Neural crest cell (in vitro differentiated cells): Measurements from ENCODE around the gene GGTLC1. TPM values are rescaled to one million over a fixed set of nuclear protein-coding genes. Genes with fewer than 3 reads are reported as not detected.
"Not testable (repeated sequence)": the region's sequence is repeated elsewhere in the genome, so short reads cannot be mapped to it uniquely, and the experiment has no call there.

Source experiments
- DNase-seq: peaks from one replicate; pipeline ENCODE4 v3.0.0; 2021; ENCODE audit warnings: low read depth, mixed read lengths, low spot score
- H3K27ac Mint-ChIP-seq: one replicate; pipeline ENCODE4 v1.8.0; 2021; ENCODE audit warnings: mild to moderate bottlenecking, mixed read lengths; ENCODE audit not compliant: unreplicated experiment
- H3K27me3 Mint-ChIP-seq: 2 replicates; pipeline ENCODE4 v1.8.0; 2021; ENCODE audit warnings: low read depth, mild to moderate bottlenecking, mixed read lengths
- H3K36me3 Mint-ChIP-seq: 2 replicates; pipeline ENCODE4 v1.8.0; 2021; ENCODE audit warnings: low read depth, mild to moderate bottlenecking, mixed read lengths
- H3K4me1 Mint-ChIP-seq: 2 replicates; pipeline ENCODE4 v1.8.0; 2021; ENCODE audit warnings: mixed read lengths
- H3K4me3 Mint-ChIP-seq: one replicate; pipeline ENCODE4 v1.8.0; 2021; ENCODE audit warnings: mild to moderate bottlenecking, mixed read lengths
- H3K9me3 Mint-ChIP-seq: 2 replicates; pipeline ENCODE4 v1.8.0; 2021; ENCODE audit warnings: mixed read lengths
- CTCF ChIP-seq: fragments of 200-600 bp; sonication (generic); conservative IDR thresholded peaks from 2 replicates; pipeline ENCODE4 v1.5.0; 2021; ENCODE audit warnings: antibody characterized with exemption, mild to moderate bottlenecking
- total RNA-seq: library from RNA; stranded (reverse); gene quantifications from 2 replicates; pipeline ENCODE4 v1.2.1, GENCODE V29; 2021

Gene GGTLC1
- total RNA-seq, 1 donor from 2014 or later = not detected

GRCh38 chr20:23984476-23985023 is 4.0 kb downstream of the GGTLC1 start:
- H3K4me1 Mint-ChIP-seq, DNase-seq, H3K27me3 Mint-ChIP-seq, H3K36me3 Mint-ChIP-seq, H3K4me3 Mint-ChIP-seq, H3K27ac Mint-ChIP-seq, H3K9me3 Mint-ChIP-seq: not testable (repeated sequence)
- peak; percentile 38 for TF ChIP-seq CTCF

- not testable (repeated sequence) for DNase-seq, H3K27me3 Mint-ChIP-seq, H3K36me3 Mint-ChIP-seq, H3K4me1 Mint-ChIP-seq, H3K4me3 Mint-ChIP-seq, H3K9me3 Mint-ChIP-seq, H3K27ac Mint-ChIP-seq
These were observed 6.2 kb downstream of the GGTLC1 start for GRCh38 chr20:23982112-23983018.

DNA sequence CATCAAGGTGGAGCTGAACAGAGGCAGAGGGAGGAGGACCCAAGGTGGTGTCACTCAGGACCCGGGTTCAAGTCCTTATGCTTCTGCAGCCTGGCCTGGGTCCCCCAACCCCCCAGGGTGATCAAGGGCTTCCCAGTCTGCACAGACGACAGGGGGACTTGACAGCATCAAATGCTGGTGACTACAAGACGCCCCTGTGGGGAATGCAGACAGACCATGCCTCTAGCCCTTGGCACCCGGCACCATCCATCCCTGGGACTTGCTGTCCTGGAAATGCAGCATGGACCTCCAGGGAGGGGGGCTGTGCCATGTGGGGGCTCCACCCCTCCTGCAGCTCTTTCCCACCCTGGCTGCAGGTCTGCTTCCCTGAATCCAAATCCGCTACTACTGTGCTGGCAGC is 7.1 kb downstream of the GGTLC1 start:
- not testable (repeated sequence) for H3K27me3 Mint-ChIP-seq, DNase-seq, H3K4me3 Mint-ChIP-seq, H3K36me3 Mint-ChIP-seq, H3K9me3 Mint-ChIP-seq, H3K4me1 Mint-ChIP-seq, H3K27ac Mint-ChIP-seq

- H3K27ac Mint-ChIP-seq, DNase-seq, H3K27me3 Mint-ChIP-seq, H3K4me3 Mint-ChIP-seq, H3K4me1 Mint-ChIP-seq, H3K9me3 Mint-ChIP-seq, H3K36me3 Mint-ChIP-seq: not testable (repeated sequence)
These were observed 7.6 kb downstream of the GGTLC1 start for GRCh38 chr20:23981014-23981413.

- H3K4me3 Mint-ChIP-seq, H3K27ac Mint-ChIP-seq: not testable (repeated sequence)
These were observed 8.4 kb downstream of the GGTLC1 start for GRCh38 chr20:23979899-23980811.

DNA sequence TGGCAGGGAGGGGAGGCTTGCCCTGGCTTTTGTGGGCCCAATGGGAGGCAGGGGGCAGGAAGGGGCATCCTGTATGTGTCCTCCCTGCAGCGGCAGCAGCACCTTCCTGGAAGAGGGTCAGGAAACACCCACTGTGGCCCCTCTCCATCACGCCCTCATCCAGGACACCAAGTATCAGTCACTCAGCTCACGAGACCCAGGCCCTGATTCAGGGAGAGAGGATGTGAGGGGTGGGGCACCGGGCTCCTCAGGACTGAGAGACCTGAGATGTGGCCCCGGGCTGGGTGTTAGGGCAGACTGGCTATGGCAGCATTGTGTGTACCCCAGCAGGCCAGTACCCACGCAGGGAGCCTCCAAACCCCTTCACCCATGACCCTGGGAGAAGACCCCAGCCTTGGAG is 9.2 kb downstream of the GGTLC1 start:
- H3K27me3 Mint-ChIP-seq, H3K4me1 Mint-ChIP-seq, H3K36me3 Mint-ChIP-seq, H3K9me3 Mint-ChIP-seq, H3K27ac Mint-ChIP-seq, H3K4me3 Mint-ChIP-seq, DNase-seq: not testable (repeated sequence)

More at GRCh38 chr20:23979899-23980811, 8.4 kb downstream of the GGTLC1 start:
- not testable (repeated sequence) for H3K9me3 Mint-ChIP-seq, DNase-seq, H3K36me3 Mint-ChIP-seq, H3K4me1 Mint-ChIP-seq, H3K27me3 Mint-ChIP-seq

DNA sequence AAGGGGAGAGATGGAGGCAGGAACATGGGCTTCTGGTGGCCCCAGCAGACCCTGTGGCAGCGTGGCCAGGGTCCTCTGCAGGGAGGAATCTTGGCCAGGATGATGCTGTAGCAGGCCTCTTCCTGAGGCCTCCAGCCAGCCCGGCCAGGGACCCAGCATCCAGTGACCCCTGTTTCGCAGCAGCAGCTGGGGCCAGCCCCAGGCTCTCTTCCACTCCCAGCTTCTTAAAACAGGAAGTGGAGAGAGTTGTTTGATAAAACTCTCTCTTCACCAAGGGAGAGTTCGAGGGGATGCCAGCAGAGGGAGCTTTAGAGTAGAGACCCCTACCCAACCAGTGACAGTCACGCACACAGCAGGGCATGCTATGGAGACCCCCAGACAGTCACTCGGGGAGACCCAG is 10.1 kb downstream of the GGTLC1 start:
- not testable (repeated sequence) for H3K27me3 Mint-ChIP-seq, H3K27ac Mint-ChIP-seq, H3K4me1 Mint-ChIP-seq, H3K36me3 Mint-ChIP-seq, H3K9me3 Mint-ChIP-seq, H3K4me3 Mint-ChIP-seq
- peak; percentile 44 for DNase-seq
- TF ChIP-seq CTCF = peak; percentile 45
